ENCODE results near the gene NR6A1. TPM values are rescaled to one million over a fixed set of nuclear protein-coding genes. Genes with fewer than 3 reads are reported as not detected.

The NR6A1 gene
- total RNA-seq, 1 experiment from 2014 or later, result 99.3 TPM

GRCh38 chr9:124749284-124749683, 21.8 kb downstream of the NR6A1 start:
- H3K4me1 ChIP-seq (ENCODE audit: insufficient read depth, low read length), result peaks cover 4% of the 10 kb centered on the region; the same call in 1 of the 2 replicates
- no peak for DNase-seq
- H3K27ac Mint-ChIP-seq, result no peak overlapping the region
- no peak overlapping the region for H2BK120ac ChIP-seq (ENCODE audit: low read depth, low read length, poor library complexity, severe bottlenecking)
- no peak overlapping the region for H3K27ac ChIP-seq (ENCODE audit: insufficient read length, low read depth, low read length)
- peaks cover 42 to 46% of the 10 kb centered on the region in 2 experiments for H3K4me1 Mint-ChIP-seq
- H3K36me3 Mint-ChIP-seq (ENCODE audit: insufficient read depth in 1 of 3, low read depth in 3 of 3), result no peaks in the 10 kb centered on the region
- H2BK15ac ChIP-seq (ENCODE audit: low read depth, low read length), result no peak overlapping the region
- H2BK12ac ChIP-seq (ENCODE audit: insufficient read length, low read depth, low read length), result no peak overlapping the region
- no peak overlapping the region for H3K23ac ChIP-seq (ENCODE audit: insufficient read length, low read depth, low read length)
- H3K23me2 ChIP-seq (ENCODE audit: insufficient read length, low read depth, low read length, poor library complexity, severe bottlenecking), result no peaks in the 10 kb centered on the region
- WGBS (ENCODE audit: extremely low coverage, insufficient read length, low lambda C conversion rate), result no CpG with 5 or more reads among the region's 3 CpGs
- H2BK20ac ChIP-seq (ENCODE audit: low read depth, low read length, poor library complexity, severe bottlenecking), result no peak overlapping the region
- no peak overlapping the region for H3K18ac ChIP-seq (ENCODE audit: insufficient read length, low read depth, low read length)
- no peak for TF ChIP-seq CTCF (conservative IDR thresholded peaks at IDR 0.05)
- peaks cover 22% of the 10 kb centered on the region; the same call in 1 of the 2 replicates for H3K79me2 ChIP-seq (ENCODE audit: insufficient read depth, low read length)
- H3K14ac ChIP-seq (ENCODE audit: insufficient read depth, low read length), result no peak overlapping the region
- no peak overlapping the region for H3K4me2 ChIP-seq (ENCODE audit: insufficient read depth, insufficient read length, low read length)
- no peaks in the 10 kb centered on the region for H4K20me1 ChIP-seq (ENCODE audit: control insufficient read depth, insufficient read depth, insufficient read length)
- no peak overlapping the region for H4K5ac ChIP-seq (ENCODE audit: insufficient read length, low read depth, low read length)
- no peaks in the 10 kb centered on the region for H3K27me3 Mint-ChIP-seq (ENCODE audit: low read depth)
- no peak overlapping the region for H3K4ac ChIP-seq (ENCODE audit: low read depth, low read length)
- H3K56ac ChIP-seq (ENCODE audit: insufficient read length, low read depth, low read length), result no peak overlapping the region
- H2AK5ac ChIP-seq (ENCODE audit: insufficient read length, low read length), result no peak overlapping the region
- H4K91ac ChIP-seq (ENCODE audit: insufficient read length, low read depth, low read length), result no peak overlapping the region
- H3K4me3 Mint-ChIP-seq, result no peak overlapping the region
- H3K9ac ChIP-seq (ENCODE audit: extremely low read depth, insufficient read length, low read length), result no peak overlapping the region
- H3K79me1 ChIP-seq (ENCODE audit: insufficient read depth, low read depth, low read length, poor library complexity, severe bottlenecking), result peaks cover 6% of the 10 kb centered on the region
- H3K9me3 ChIP-seq (ENCODE audit: control insufficient read depth, low read depth, low read length), result no peaks in the 10 kb centered on the region
- H3T11ph ChIP-seq (ENCODE audit: low read length), result no peak overlapping the region
- H4K8ac ChIP-seq (replicated peaks; ENCODE audit: insufficient read length, low read depth, low read length), result no peak overlapping the region
- no peaks in the 10 kb centered on the region for H3K9me3 Mint-ChIP-seq
- H3K27me3 ChIP-seq (ENCODE audit: insufficient read depth, low read length), result no peaks in the 10 kb centered on the region
- no peak overlapping the region for H2AFZ ChIP-seq (ENCODE audit: low read length)
- no peak overlapping the region for H2BK5ac ChIP-seq (ENCODE audit: insufficient read length, low read length)

Measured in H9 (cell line).